HepG2 (cell line): ENCODE data around the gene ADARB2. TPM values are rescaled to one million over a fixed set of nuclear protein-coding genes. Genes with fewer than 3 reads are reported as not detected.

ENCODE experiments used
- ATAC-seq: fragments of 200-7000 bp; cut with Tn5 transposase; 3 replicates; pipeline ENCODE4 v1.9.1; 2020; ENCODE audit warnings: mild to moderate bottlenecking, moderate library complexity
- BruUV-seq: library from RNA; stranded (reverse); fragments of 400-500 nt; replicated peaks from 2 replicates; lab custom pipeline; 2021; lab: Mats Ljungman, UMichigan
- CTCF ChIA-PET: fragments of 300-600 bp; formaldehyde crosslinking; extraction: SDS; loops from one replicate; lab custom pipeline; 2021; ENCODE audit warnings: low total read pairs, inconsistent platforms, low intra/inter-chr PET ratio; lab: Yijun Ruan, JAX
- POLR2A ChIA-PET: fragments of 350-600 bp; sonication (Branson Sonifier 250); formaldehyde crosslinking; loops from one replicate; lab custom pipeline; 2020; ENCODE audit warnings: antibody characterized with exemption, inconsistent platforms; lab: Yijun Ruan, JAX
- DNase-seq: peaks from one replicate; pipeline ENCODE4 v3.0.0-alpha.2; 2015; ENCODE audit warnings: low spot score
- FAIRE-seq: peaks from 3 replicates; lab custom pipeline; 2011; peaks lifted over from hg19 to GRCh38; lab: Jason Lieb, UNC
- H2AFZ ChIP-seq: one replicate; pipeline ENCODE4 v1.6.1; 2011; ENCODE audit warnings: low read length, inconsistent platforms
- H3K27ac ChIP-seq: fragments of 300-600 bp; 3 replicates; pipeline ENCODE4 v1.8.0; 2011; ENCODE audit warnings: mixed run types, mild to moderate bottlenecking, mixed read lengths, low read length, inconsistent platforms; ENCODE audit not compliant: insufficient read depth; ENCODE audit errors: extremely low read length
- H3K27me3 ChIP-seq, 2 experiments: fragments of 200-600 bp in 1 of 2; 2 replicates in 1 of 2; 3 replicates in 1 of 2; pipeline versions ENCODE4 v1.6.0 to v1.8.0; 2011; ENCODE audit warnings: low read length in 2 of 2, mild to moderate bottlenecking in 2 of 2, moderate library complexity in 2 of 2, inconsistent platforms in 1 of 2; ENCODE audit not compliant: insufficient read depth in 2 of 2, control insufficient read depth in 1 of 2
- H3K36me3 ChIP-seq, 2 experiments: fragments of 200-600 bp in 1 of 2; replicated peaks in 1 of 2; 2 replicates in 1 of 2; 3 replicates in 1 of 2; pipeline versions ENCODE4 v1.5.1 to v1.8.0; 2011; ENCODE audit warnings: low read length in 2 of 2, inconsistent platforms in 1 of 2; ENCODE audit not compliant: insufficient read depth in 2 of 2, control insufficient read depth in 1 of 2
- H3K4me1 ChIP-seq: 2 replicates; pipeline ENCODE4 v1.5.1; 2012; ENCODE audit warnings: low read length, inconsistent platforms; ENCODE audit not compliant: insufficient read depth
- H3K4me2 ChIP-seq: 2 replicates; pipeline ENCODE4 v1.6.0; 2011; ENCODE audit warnings: low read depth, low read length, inconsistent platforms
- H3K4me3 ChIP-seq, 3 experiments: fragments of 200-600 bp in 1 of 3; sonication (generic), shearing (Covaris generic) in 1 of 3; replicated peaks in 1 of 3; 2 replicates each; pipeline ENCODE4 v1.5.1; 2011 to 2016; ENCODE audit warnings: low read length in 3 of 3, inconsistent platforms in 2 of 3, low read depth in 2 of 3, mild to moderate bottlenecking in 2 of 3, control low read depth in 1 of 3, mixed read lengths in 1 of 3; ENCODE audit not compliant: insufficient read depth in 1 of 3
- H3K79me2 ChIP-seq: one replicate; pipeline ENCODE4 v1.6.1; 2011; ENCODE audit warnings: low read length, inconsistent platforms; ENCODE audit not compliant: insufficient read depth
- H3K9ac ChIP-seq: 2 replicates; pipeline ENCODE4 v1.6.0; 2011; ENCODE audit warnings: mild to moderate bottlenecking, low read depth, low read length, inconsistent platforms; ENCODE audit not compliant: insufficient read depth
- H3K9me3 ChIP-seq: 2 replicates; pipeline ENCODE4 v1.5.1; 2012; ENCODE audit warnings: mild to moderate bottlenecking, low read length
- H4K20me1 ChIP-seq: 2 replicates; pipeline ENCODE4 v1.6.0; 2011; ENCODE audit warnings: inconsistent platforms, mild to moderate bottlenecking, low read length, moderate library complexity; ENCODE audit not compliant: insufficient read depth
- AKAP8 ChIP-seq: sonication (generic); formaldehyde crosslinking; IDR thresholded peaks from 2 replicates; pipeline ENCODE4 v1.5.1; 2020; ENCODE audit warnings: mild to moderate bottlenecking, missing genetic modification reagents
- GZF1 ChIP-seq: sonication (generic); formaldehyde crosslinking; IDR thresholded peaks from 2 replicates; pipeline ENCODE4 v1.5.1; 2020; ENCODE audit warnings: mild to moderate bottlenecking, missing genetic modification reagents
- ZNF280D ChIP-seq: sonication (generic); formaldehyde crosslinking; IDR thresholded peaks from 2 replicates; pipeline ENCODE4 v1.5.1; 2020; ENCODE audit warnings: mild to moderate bottlenecking, missing genetic modification reagents
- ZNF691 ChIP-seq: sonication (generic); formaldehyde crosslinking; IDR thresholded peaks from 2 replicates; pipeline ENCODE4 v1.4.0; 2020; ENCODE audit warnings: missing genetic modification reagents, low read depth, mild to moderate bottlenecking, borderline replicate concordance
- WGBS: methylation state at CpG from one replicate; pipeline ENCODE4 v1.1.6; 2017; ENCODE audit warnings: low lambda C conversion rate; 5-methylcytosine and 5-hydroxymethylcytosine counted together
- in situ Hi-C: cut with HindIII; loops from 2 replicates; pipeline ENCODE4 v1.10.0; 2017; ENCODE audit warnings: low pct_unique_long_range_greater_than_20kb; ENCODE audit not compliant: extremely low pct_ligation_motif_present
- intact Hi-C: fragments of 100-400 bp; cut with micrococcal nuclease; formaldehyde crosslinking; loops from one replicate; pipeline ENCODE4 v1.10.0; 2022; ENCODE audit not compliant: unreplicated experiment
- polyA plus RNA-seq, 8 experiments: library from polyadenylated mRNA; depleted of rRNA in 3 of 8; stranded (reverse) in 7 of 8; unstranded in 1 of 8; fragments of >200 nt; fragmentation: Illumina TruSeq in 4 of 8; extraction: Trizol in 4 of 8; gene quantifications; 2 replicates each; pipeline versions ENCODE4 v1.2.1 to v1.2.3, GENCODE V29; 2011 to 2016; ENCODE audit warnings: low read depth in 4 of 8, missing spikeins in 1 of 8, mixed read lengths in 1 of 8; ENCODE audit not compliant: insufficient read depth in 1 of 8
- total RNA-seq, 5 experiments: library from RNA; depleted of rRNA; stranded (reverse); fragments of >200 nt; fragmentation: Illumina TruSeq; extraction: Trizol; gene quantifications; 2 replicates each; pipeline ENCODE4 v1.2.3, GENCODE V29; 2016; ENCODE audit warnings: low read depth in 1 of 5

ADARB2 gene
- total and polyA plus RNA-seq, 2 of the 13 experiments (the other 11 are each of a cell fraction or from before 2014, with no cell fraction given) = not detected

- H3K36me3 ChIP-seq = no peaks in the 10 kb centered on the region
- POLR2A ChIA-PET = no interaction called here
Observed at GRCh38 chr10:1329622-1330021, 407.7 kb downstream of the ADARB2 start.

More at GRCh38 chr10:1329622-1330021, 407.7 kb downstream of the ADARB2 start:
- H3K4me3 ChIP-seq = no peak overlapping the region
- intact Hi-C loops (no loop called here), in situ Hi-C loops (no loop called here)
- peaks cover 0 to 25% of the 10 kb centered on the region in 2 experiments; a peak in 3 of 5 replicates for H3K27me3 ChIP-seq
- CTCF ChIA-PET = no interaction called here
- BruUV-seq = no TSS peak
- H3K9me3 ChIP-seq = no peaks in the 10 kb centered on the region
- DNase-seq = no peak
- no peak overlapping the region for H3K4me2 ChIP-seq
- WGBS = 17% methylated on average over 8 of the region's 9 CpGs
- ATAC-seq = no peak
- no peak for TF ChIP-seq GZF1 (CRISPR knock-in tag)
- TF ChIP-seq ZNF280D = no peak
- TF ChIP-seq ZNF691 (CRISPR knock-in tag) = no peak
- no peak for TF ChIP-seq AKAP8
- no peaks in the 10 kb centered on the region for H3K4me1 ChIP-seq
- H3K9ac ChIP-seq = no peak overlapping the region
- FAIRE-seq = no peak
- H4K20me1 ChIP-seq = no peaks in the 10 kb centered on the region
- H2AFZ ChIP-seq = no peak overlapping the region
- no peaks in the 10 kb centered on the region for H3K79me2 ChIP-seq
- H3K27ac ChIP-seq = no peak overlapping the region
